ENCODE results near the gene KLF12. TPM values are rescaled to one million over a fixed set of nuclear protein-coding genes. Genes with fewer than 3 reads are reported as not detected.
A peak's percentile ranks its signal among the peaks of the same experiment; 100 is the strongest.

KLF12 gene
- total and polyA plus RNA-seq, 2 experiments from 2014 or later: 6.4 to 7.7 TPM

DNA sequence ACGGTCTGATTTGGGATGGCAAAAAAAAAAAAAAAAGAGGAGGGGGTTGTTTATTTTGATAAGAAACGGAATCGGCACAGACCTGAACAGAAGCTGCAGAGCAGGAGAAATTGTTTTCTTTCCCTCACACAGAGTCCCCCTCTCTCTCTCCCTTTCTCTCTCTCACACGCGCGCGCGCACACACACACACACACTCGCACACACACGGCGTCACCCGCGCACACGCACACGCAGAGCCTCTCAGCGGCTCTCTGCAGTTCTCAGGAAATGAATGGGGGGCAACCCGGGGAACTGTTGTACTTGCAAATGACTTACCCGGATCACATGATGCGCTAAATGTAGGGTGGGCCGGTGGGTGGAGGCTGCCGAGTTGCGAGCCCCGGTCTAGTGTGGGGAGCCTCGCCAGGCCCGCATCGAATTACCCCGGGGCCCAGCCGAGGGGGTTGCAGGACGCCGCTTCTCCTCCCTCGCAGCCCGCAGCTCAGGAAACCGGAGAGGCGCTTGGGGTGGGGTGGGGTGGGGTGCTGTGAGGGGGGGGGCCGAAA lies 475 bp downstream of the KLF12 start:
- Histone ChIP-seq H3K79me2 (replicated peaks; ENCODE audit: insufficient read depth) (peaks cover 42% of the 10 kb centered on the region), H4K20me1 (replicated peaks; ENCODE audit: insufficient read depth) (0 out of 2 replicates have a peak, but pooled peaks cover 4% of the 10 kb centered on the region), H3K4me1 (ENCODE audit: insufficient read depth) (peaks cover 9% of the 10 kb centered on the region), H3K27ac (ENCODE audit: low read depth) (peak overlapping the region; percentile 79), H3K27me3 (ENCODE audit: insufficient read depth) (peaks cover 18% of the 10 kb centered on the region), H3K4me2 (peak overlapping the region; percentile 93), H3K9me2 (ENCODE audit: insufficient read depth) (no peaks in the 10 kb centered on the region), H3K4me3 (peak overlapping the region; percentile 95), H2AFZ (peak overlapping the region; percentile 92), H3F3A (replicated peaks; ENCODE audit: low read depth) (no peaks in the 10 kb centered on the region; the same call in 1 of the 2 replicates), H3K36me3 (ENCODE audit: insufficient read depth) (no peaks in the 10 kb centered on the region)
- peak overlapping the region; percentile 97 for H3K4me3 Mint-ChIP-seq
- ATAC-seq (peak; percentile 64), DNase-seq (ENCODE audit: low spot score) (peak; percentile 85)
- H3K9me3 Mint-ChIP-seq: no peaks in the 10 kb centered on the region
- H3K27me3 Mint-ChIP-seq (ENCODE audit: insufficient read depth, low read depth, poor library complexity): peaks cover 5% of the 10 kb centered on the region
- peak overlapping the region; percentile 92 for H3K27ac Mint-ChIP-seq
- peaks cover 21% of the 10 kb centered on the region for H3K4me1 Mint-ChIP-seq
- H3K36me3 Mint-ChIP-seq (ENCODE audit: low read depth): no peaks in the 10 kb centered on the region
- no peak for TF ChIP-seq EZH2phosphoT487 (IDR thresholded peaks at IDR 0.05; ENCODE audit: unreplicated experiment)
- peak; percentile 56; the same call in 1 of the 2 replicates for TF ChIP-seq POLR2AphosphoS5 (IDR thresholded peaks at IDR 0.05; ENCODE audit: low read depth)
- peak; percentile 34; the same call in 1 of the 2 replicates for TF ChIP-seq CREB1 (CRISPR knock-in tag; IDR thresholded peaks at IDR 0.05; ENCODE audit: low read depth)

DNA sequence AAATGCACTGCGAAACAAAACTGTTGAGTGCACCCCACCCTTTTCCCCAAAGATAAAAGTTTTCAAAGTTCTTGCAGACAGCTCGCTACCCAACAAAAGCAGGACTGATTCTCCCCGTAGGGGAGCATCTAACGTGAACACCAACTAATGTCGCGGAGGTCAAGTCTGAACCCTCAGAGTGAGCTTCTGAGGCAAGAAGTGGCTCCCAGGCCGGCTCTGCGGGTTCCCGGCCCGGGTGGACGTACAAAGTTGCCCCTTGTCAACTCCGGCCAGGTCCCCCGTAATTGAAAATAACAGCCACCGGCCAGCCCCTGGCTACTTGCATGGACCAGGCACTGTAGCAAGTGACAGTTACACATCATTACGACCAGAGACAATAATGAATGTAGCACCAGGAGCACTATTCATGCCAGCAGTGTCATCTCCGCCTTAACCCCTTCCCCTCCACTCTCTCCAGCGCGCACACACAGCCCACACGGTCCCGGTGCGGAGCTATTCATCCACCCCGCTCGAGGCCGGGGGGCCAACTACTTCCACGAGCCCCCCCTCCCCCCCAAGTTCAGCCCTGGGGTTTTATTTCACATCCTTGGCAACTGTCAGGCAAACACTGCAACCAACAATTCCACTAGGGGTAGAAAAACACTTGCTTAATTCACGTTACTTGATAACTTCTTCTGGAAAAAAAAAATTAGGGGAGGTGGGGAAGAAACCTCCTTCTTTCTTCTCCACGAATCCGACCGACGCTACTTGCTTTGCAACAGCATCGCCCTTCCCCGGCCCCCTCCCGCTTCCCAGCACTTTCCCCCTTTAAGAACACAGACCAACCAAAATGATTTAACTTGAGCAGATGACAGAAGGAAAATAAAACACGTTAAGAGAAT lies 1.2 kb downstream of the KLF12 start:
- ATAC-seq (no peak; the same call in 2 of the 3 replicates), DNase-seq (ENCODE audit: low spot score) (peak; percentile 68)
- no peaks in the 10 kb centered on the region for H3K9me2 ChIP-seq (ENCODE audit: insufficient read depth)
- peak overlapping the region; percentile 93 for H3K4me2 ChIP-seq
- Mint-ChIP-seq H3K4me1 (peaks cover 28% of the 10 kb centered on the region), H3K27me3 (ENCODE audit: insufficient read depth, low read depth, poor library complexity) (peaks cover 5% of the 10 kb centered on the region), H3K36me3 (ENCODE audit: low read depth) (no peaks in the 10 kb centered on the region), H3K27ac (peak overlapping the region; percentile 92), H3K4me3 (peak overlapping the region; percentile 97), H3K9me3 (no peaks in the 10 kb centered on the region)
- peaks cover 48% of the 10 kb centered on the region for H3K79me2 ChIP-seq (replicated peaks; ENCODE audit: insufficient read depth)
- H3K4me3 ChIP-seq: peak overlapping the region; percentile 95
- H3F3A ChIP-seq (replicated peaks; ENCODE audit: low read depth): no peaks in the 10 kb centered on the region; the same call in 1 of the 2 replicates
- H3K4me1 ChIP-seq (ENCODE audit: insufficient read depth): peaks cover 16% of the 10 kb centered on the region
- H3K27ac ChIP-seq (ENCODE audit: low read depth): no peak overlapping the region; the same call in 1 of the 2 replicates
- H3K27me3 ChIP-seq (ENCODE audit: insufficient read depth): peaks cover 18% of the 10 kb centered on the region
- peak overlapping the region; percentile 92 for H2AFZ ChIP-seq
- 0 out of 2 replicates have a peak, but pooled peaks cover 4% of the 10 kb centered on the region for H4K20me1 ChIP-seq (replicated peaks; ENCODE audit: insufficient read depth)
- H3K36me3 ChIP-seq (ENCODE audit: insufficient read depth): no peaks in the 10 kb centered on the region
- TF ChIP-seq JUNB (IDR thresholded peaks at IDR 0.05; ENCODE audit: unreplicated experiment) (no peak), CREB1 (CRISPR knock-in tag; IDR thresholded peaks at IDR 0.05; ENCODE audit: low read depth) (no peak), EZH2 (IDR thresholded peaks at IDR 0.05; ENCODE audit: low read depth, unreplicated experiment) (no peak), POLR2AphosphoS5 (IDR thresholded peaks at IDR 0.05; ENCODE audit: low read depth) (no peak), ZNF114 (CRISPR knock-in tag; IDR thresholded peaks at IDR 0.05) (no peak), STAT1 (IDR thresholded peaks at IDR 0.05; ENCODE audit: unreplicated experiment) (no peak)
- TF ChIP-seq, protein P1, sequence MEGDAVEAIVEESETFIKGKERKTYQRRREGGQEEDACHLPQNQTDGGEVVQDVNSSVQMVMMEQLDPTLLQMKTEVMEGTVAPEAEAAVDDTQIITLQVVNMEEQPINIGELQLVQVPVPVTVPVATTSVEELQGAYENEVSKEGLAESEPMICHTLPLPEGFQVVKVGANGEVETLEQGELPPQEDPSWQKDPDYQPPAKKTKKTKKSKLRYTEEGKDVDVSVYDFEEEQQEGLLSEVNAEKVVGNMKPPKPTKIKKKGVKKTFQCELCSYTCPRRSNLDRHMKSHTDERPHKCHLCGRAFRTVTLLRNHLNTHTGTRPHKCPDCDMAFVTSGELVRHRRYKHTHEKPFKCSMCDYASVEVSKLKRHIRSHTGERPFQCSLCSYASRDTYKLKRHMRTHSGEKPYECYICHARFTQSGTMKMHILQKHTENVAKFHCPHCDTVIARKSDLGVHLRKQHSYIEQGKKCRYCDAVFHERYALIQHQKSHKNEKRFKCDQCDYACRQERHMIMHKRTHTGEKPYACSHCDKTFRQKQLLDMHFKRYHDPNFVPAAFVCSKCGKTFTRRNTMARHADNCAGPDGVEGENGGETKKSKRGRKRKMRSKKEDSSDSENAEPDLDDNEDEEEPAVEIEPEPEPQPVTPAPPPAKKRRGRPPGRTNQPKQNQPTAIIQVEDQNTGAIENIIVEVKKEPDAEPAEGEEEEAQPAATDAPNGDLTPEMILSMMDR (conservative IDR thresholded peaks at IDR 0.05; ENCODE audit: low read depth in 2 of 2): no peak
- TF ChIP-seq, protein P2, sequence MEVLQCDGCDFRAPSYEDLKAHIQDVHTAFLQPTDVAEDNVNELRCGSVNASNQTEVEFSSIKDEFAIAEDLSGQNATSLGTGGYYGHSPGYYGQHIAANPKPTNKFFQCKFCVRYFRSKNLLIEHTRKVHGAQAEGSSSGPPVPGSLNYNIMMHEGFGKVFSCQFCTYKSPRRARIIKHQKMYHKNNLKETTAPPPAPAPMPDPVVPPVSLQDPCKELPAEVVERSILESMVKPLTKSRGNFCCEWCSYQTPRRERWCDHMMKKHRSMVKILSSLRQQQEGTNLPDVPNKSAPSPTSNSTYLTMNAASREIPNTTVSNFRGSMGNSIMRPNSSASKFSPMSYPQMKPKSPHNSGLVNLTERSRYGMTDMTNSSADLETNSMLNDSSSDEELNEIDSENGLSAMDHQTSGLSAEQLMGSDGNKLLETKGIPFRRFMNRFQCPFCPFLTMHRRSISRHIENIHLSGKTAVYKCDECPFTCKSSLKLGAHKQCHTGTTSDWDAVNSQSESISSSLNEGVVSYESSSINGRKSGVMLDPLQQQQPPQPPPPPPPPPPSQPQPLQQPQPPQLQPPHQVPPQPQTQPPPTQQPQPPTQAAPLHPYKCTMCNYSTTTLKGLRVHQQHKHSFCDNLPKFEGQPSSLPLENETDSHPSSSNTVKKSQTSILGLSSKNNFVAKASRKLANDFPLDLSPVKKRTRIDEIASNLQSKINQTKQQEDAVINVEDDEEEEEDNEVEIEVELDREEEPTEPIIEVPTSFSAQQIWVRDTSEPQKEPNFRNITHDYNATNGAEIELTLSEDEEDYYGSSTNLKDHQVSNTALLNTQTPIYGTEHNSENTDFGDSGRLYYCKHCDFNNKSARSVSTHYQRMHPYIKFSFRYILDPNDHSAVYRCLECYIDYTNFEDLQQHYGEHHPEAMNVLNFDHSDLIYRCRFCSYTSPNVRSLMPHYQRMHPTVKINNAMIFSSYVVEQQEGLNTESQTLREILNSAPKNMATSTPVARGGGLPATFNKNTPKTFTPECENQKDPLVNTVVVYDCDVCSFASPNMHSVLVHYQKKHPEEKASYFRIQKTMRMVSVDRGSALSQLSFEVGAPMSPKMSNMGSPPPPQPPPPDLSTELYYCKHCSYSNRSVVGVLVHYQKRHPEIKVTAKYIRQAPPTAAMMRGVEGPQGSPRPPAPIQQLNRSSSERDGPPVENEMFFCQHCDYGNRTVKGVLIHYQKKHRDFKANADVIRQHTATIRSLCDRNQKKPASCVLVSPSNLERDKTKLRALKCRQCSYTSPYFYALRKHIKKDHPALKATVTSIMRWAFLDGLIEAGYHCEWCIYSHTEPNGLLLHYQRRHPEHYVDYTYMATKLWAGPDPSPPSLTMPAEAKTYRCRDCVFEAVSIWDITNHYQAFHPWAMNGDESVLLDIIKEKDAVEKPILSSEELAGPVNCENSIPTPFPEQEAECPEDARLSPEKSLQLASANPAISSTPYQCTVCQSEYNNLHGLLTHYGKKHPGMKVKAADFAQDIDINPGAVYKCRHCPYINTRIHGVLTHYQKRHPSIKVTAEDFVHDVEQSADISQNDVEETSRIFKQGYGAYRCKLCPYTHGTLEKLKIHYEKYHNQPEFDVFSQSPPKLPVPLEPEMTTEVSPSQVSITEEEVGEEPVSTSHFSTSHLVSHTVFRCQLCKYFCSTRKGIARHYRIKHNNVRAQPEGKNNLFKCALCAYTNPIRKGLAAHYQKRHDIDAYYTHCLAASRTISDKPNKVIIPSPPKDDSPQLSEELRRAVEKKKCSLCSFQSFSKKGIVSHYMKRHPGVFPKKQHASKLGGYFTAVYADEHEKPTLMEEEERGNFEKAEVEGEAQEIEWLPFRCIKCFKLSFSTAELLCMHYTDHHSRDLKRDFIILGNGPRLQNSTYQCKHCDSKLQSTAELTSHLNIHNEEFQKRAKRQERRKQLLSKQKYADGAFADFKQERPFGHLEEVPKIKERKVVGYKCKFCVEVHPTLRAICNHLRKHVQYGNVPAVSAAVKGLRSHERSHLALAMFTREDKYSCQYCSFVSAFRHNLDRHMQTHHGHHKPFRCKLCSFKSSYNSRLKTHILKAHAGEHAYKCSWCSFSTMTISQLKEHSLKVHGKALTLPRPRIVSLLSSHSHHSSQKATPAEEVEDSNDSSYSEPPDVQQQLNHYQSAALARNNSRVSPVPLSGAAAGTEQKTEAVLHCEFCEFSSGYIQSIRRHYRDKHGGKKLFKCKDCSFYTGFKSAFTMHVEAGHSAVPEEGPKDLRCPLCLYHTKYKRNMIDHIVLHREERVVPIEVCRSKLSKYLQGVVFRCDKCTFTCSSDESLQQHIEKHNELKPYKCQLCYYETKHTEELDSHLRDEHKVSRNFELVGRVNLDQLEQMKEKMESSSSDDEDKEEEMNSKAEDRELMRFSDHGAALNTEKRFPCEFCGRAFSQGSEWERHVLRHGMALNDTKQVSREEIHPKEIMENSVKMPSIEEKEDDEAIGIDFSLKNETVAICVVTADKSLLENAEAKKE (CRISPR knock-in tag; IDR thresholded peaks at IDR 0.05): no peak
- TF ChIP-seq, protein P3, sequence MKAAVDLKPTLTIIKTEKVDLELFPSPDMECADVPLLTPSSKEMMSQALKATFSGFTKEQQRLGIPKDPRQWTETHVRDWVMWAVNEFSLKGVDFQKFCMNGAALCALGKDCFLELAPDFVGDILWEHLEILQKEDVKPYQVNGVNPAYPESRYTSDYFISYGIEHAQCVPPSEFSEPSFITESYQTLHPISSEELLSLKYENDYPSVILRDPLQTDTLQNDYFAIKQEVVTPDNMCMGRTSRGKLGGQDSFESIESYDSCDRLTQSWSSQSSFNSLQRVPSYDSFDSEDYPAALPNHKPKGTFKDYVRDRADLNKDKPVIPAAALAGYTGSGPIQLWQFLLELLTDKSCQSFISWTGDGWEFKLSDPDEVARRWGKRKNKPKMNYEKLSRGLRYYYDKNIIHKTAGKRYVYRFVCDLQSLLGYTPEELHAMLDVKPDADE (IDR thresholded peaks at IDR 0.05): no peak

Data from GM23338 (cell line).